ENCODE measurements around the gene ARNT2.

DNA sequence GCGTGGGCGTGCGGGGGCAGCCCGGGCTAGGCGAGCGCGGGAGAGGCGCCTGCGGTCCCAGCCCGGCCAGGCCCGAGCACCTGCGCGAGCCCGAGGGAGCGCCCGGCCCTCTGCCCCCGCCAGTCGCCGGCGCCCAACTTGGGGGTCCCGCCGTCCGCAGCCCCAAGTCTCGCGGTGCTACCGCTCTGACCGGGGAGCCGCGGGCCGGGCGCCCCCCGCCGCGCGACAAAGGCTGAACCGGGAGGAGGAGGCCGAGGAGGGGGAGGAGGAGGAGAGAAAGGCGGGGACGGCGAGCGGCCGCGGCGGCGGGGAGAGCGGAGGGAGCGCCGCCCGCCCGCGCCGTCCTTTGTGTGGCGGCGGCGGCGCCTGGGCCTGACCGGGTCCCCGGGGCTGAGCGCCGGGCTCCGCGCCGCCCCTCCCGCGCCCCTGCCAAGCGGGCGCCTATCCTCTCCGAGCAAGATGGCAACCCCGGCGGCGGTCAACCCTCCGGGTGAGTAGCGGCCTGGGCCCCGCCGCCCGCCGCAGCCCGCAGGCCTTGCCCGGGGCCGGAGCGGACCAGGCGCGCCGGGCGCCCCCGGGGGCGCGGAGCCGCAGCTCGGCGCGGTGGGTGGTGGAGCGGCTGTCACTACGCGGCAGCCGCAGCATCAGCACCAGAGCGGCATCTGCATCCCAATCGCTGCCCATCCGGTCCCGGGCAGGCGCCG is at the start of gene ARNT2:
- TF ChIP-seq, protein P1, sequence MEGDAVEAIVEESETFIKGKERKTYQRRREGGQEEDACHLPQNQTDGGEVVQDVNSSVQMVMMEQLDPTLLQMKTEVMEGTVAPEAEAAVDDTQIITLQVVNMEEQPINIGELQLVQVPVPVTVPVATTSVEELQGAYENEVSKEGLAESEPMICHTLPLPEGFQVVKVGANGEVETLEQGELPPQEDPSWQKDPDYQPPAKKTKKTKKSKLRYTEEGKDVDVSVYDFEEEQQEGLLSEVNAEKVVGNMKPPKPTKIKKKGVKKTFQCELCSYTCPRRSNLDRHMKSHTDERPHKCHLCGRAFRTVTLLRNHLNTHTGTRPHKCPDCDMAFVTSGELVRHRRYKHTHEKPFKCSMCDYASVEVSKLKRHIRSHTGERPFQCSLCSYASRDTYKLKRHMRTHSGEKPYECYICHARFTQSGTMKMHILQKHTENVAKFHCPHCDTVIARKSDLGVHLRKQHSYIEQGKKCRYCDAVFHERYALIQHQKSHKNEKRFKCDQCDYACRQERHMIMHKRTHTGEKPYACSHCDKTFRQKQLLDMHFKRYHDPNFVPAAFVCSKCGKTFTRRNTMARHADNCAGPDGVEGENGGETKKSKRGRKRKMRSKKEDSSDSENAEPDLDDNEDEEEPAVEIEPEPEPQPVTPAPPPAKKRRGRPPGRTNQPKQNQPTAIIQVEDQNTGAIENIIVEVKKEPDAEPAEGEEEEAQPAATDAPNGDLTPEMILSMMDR (IDR thresholded peaks at IDR 0.05) = no peak
- TF ChIP-seq POLR2A (IDR thresholded peaks at IDR 0.05) = no peak
